ENCODE results near the gene RBM41. TPM values are rescaled to one million over a fixed set of nuclear protein-coding genes. Genes with fewer than 3 reads are reported as not detected.
"Not testable (repeated sequence)": the region's sequence is repeated elsewhere in the genome, so short reads cannot be mapped to it uniquely, and the experiment has no call there.

The RBM41 gene
- total RNA-seq, result 10 to 100 TPM; 15.3 to 15.8 TPM

DNA sequence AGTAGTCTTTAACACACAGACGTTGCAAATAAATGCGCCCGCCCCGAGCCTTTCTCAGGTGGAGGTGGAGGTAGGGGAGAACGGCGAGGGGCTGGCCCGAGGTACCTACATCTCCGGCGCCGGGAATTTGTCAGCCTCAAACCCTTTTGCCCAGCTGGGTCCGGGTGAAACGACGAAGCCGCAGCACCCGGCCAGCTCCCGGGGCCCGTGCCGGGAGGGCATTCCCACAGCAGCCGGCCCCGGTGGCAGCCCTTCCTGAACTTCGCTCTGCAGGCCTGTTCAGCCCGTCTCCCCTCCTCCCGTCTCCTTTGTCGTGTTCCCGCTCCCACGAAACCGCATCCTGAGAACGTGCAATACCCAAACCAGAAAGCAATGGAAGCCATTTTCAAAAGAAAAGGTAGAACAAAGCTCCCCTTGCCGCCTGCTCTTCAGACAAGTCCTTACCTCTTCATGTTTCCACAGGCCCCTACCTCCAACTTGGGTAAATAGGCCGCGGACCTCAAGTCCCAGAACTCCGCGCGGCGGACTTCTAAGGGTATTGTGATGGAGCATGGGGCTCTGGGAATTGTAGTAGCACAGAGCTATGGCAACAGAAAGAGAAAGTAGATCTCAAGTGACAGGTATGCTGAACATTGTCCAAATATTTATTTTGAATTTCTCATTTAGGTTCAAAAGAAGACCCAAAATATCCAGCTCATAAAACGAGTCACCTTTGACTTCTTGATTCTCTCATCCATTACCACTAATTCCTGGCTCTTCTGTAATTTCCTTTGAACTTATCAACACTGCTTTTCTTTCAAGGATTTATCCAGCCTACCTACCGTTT is at the start of gene RBM41:
RBM41 (minus strand) TSS at position 501 of the 826 bp plus-strand sequence; CDS start at position 452, 49 bp downstream.
- peaks cover 21% of the 10 kb centered on the region for H3K36me3 Mint-ChIP-seq
- CTCF ChIA-PET, result no interaction called here
- ATAC-seq, result peak; percentile 99
- H3K27me3 Mint-ChIP-seq, result no peaks in the 10 kb centered on the region
- H3K27ac Mint-ChIP-seq, result peak within 1 kb of the TSS; percentile 94
- H3K4me3 Mint-ChIP-seq, result peak within 1 kb of the TSS; percentile 92
- H3K4me1 Mint-ChIP-seq, result peaks cover 18% of the 10 kb centered on the region
- H3K9me3 Mint-ChIP-seq (ENCODE audit: low read depth), result no peaks in the 10 kb centered on the region
- peak; percentile 86 for DNase-seq

DNA sequence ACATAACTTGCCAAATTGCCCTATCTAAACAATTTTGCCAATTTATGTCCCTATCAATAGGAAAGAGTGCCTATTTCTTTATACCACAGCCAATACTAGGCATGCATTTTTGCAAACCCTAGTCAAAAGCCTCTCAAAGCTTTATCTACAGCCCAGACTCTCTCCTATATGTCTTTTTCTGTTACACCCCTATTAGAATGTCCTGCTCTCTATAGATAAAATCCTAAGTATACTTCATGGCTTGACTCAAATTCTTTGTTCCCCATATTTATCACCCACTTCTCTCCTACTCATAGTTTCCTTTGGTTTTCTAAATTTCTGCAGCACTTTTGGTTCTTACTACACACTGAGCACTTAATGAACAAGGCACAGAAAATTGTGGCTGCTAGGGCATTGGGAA is 49.6 kb upstream of the RBM41 start:
- peaks cover 2% of the 10 kb centered on the region for H3K4me1 Mint-ChIP-seq
- no peak overlapping the region for H3K27ac Mint-ChIP-seq
- DNase-seq (no peak), ATAC-seq (no peak)
- H3K4me3 Mint-ChIP-seq, result no peak overlapping the region
- CTCF ChIA-PET, result no interaction called here
- H3K9me3 Mint-ChIP-seq (ENCODE audit: low read depth), result no peaks in the 10 kb centered on the region
- no peaks in the 10 kb centered on the region for H3K36me3 Mint-ChIP-seq
- H3K27me3 Mint-ChIP-seq, result no peaks in the 10 kb centered on the region

DNA sequence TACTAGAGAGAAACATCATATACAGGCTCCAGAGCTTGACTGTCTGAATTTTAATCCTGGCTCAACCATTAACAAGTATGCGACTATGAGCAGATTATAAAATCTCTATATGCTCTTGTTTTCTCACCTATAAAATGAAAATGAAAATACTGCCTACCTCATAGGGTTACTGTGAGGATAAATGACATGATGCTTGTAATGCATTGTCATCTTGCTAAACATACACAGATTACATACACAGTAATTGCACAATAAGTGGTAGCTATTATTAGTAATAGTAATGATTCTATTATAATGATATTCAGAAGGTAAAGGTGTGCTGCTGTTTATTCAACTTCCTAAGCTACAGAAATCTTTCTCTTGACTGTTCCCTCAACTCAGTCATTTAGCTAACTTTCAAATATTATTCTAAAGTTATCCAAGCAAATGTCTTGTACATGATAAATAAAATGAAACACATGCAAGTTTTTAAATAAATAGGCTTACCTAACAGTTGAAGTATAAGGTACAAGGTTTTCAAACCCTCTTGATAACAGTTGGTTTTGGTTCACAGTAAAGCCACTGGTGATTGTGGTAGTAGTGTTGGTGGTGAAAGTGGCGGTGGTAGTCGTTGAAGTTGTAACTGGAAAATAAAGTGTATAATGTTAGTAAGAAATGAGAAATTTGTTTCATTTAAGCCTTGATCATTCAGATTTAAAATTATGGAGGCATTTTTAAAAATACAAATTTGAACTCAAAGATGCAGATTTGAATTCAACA is 48.7 kb upstream of the RBM41 start:
- CTCF ChIA-PET, result no interaction called here
- DNase-seq, result no peak
- no peak for ATAC-seq
- Mint-ChIP-seq H3K36me3 (no peaks in the 10 kb centered on the region), H3K4me1 (peaks cover 2% of the 10 kb centered on the region), H3K27ac (no peak overlapping the region), H3K27me3 (no peaks in the 10 kb centered on the region), H3K9me3 (ENCODE audit: low read depth) (no peaks in the 10 kb centered on the region), H3K4me3 (no peak overlapping the region)

DNA sequence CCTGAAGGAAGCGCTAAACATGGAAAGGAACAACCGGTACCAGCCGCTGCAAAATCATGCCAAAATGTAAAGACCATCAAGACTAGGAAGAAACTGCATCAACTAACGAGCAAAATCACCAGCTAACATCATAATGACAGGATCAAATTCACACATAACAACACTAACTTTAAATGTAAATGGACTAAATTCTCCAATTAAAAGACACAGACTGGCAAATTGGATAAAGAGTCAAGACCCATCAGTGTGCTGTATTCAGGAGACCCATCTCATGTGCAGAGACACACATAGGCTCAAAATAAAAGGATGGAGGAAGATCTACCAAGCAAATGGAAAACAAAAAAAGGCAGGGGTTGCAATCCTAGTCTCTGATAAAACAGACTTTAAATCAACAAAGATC is 39.0 kb upstream of the RBM41 start:
- H3K27me3 Mint-ChIP-seq; H3K4me1 Mint-ChIP-seq; CTCF ChIA-PET; H3K27ac Mint-ChIP-seq; ATAC-seq; H3K36me3 Mint-ChIP-seq; H3K4me3 Mint-ChIP-seq; DNase-seq; H3K9me3 Mint-ChIP-seq (ENCODE audit: low read depth): not testable (repeated sequence)

- H3K9me3 Mint-ChIP-seq (ENCODE audit: low read depth); ATAC-seq; H3K27ac Mint-ChIP-seq; H3K27me3 Mint-ChIP-seq; DNase-seq; H3K4me1 Mint-ChIP-seq; H3K36me3 Mint-ChIP-seq: not testable (repeated sequence)
- CTCF ChIA-PET, result interaction anchor here (0.9 kb wide), 1 partner anchor 19 kb away, joined by 3 read pairs; no protein-coding TSS in a partner anchor
- H3K4me3 Mint-ChIP-seq, result peak overlapping the region; percentile 56
Measured at GRCh38 chrX:107155621-107156430, 37.2 kb upstream of the RBM41 start.

DNA sequence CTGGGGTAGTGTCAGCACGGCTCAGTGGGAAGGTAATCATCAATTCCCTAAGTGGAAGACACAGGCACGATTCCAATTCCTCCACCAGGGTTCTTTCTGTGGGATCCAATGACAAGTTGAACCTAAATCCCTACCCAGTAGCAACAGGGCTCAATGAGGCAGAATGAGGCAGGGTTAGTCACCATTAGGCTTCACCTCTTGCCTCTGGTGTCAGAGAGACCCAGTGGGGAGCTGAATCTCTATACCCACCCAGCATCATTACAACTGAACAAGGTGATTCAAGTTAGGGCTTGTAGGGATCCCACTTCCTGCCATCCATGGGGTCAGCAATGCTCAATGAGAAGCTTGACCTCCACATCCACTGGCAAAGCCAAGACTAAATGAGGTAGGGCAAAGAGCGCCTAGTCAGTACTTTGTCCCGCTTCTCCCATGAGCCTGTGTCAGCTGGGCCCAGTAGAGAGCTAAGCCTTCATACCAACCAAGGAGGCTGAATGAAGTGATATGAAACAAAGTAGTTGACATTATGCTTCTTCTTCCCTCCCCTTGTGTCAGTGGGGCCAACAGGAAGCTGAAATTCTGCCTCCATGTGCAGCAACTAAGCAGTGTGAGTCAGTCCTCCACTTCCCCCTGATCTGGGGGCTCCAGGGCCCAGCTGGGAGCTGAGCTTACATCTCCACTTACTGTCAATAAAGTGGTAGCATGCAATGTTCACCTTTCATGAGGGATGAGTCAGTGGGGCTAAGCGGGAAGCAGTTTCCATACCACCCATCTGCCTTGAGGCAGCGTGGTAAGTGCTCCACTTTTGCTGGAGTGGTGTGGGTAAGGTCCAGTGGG is 36.4 kb upstream of the RBM41 start:
- peaks cover 3% of the 10 kb centered on the region for H3K4me1 Mint-ChIP-seq
- H3K27me3 Mint-ChIP-seq, result no peaks in the 10 kb centered on the region
- CTCF ChIA-PET, result interaction anchor here (0.9 kb wide), 1 partner anchor 18 kb away, joined by 3 read pairs; no protein-coding TSS in a partner anchor
- H3K9me3 Mint-ChIP-seq (ENCODE audit: low read depth), result no peaks in the 10 kb centered on the region
- DNase-seq, result peak; percentile 38
- H3K4me3 Mint-ChIP-seq, result peak overlapping the region; percentile 56
- ATAC-seq, result no peak
- no peak overlapping the region for H3K27ac Mint-ChIP-seq
- H3K36me3 Mint-ChIP-seq, result no peaks in the 10 kb centered on the region

DNA sequence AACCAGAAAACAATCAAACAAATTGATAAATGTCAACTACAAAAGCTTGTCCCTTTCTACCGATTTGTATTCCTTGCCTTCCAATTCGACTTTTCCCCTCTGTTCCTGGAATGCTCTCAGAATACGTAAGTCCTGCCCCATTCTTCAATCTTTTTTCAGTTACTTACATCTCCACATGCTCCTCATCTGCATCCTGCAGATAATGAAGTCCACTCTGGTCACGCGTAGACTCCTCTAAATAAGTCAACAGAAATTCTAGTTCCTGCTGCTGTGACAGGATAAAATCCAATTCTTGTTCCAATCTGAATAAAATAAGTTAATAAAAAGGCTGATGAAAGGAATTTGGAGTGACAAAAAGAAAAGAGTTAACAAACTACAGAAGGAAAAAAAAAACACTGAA is 34.4 kb upstream of the RBM41 start:
- Mint-ChIP-seq H3K27ac (no peak overlapping the region), H3K36me3 (no peaks in the 10 kb centered on the region), H3K4me3 (no peak overlapping the region), H3K27me3 (no peaks in the 10 kb centered on the region), H3K4me1 (peaks cover 3% of the 10 kb centered on the region), H3K9me3 (ENCODE audit: low read depth) (no peaks in the 10 kb centered on the region)
- ATAC-seq, result no peak
- CTCF ChIA-PET, result no interaction called here
- no peak for DNase-seq

DNA sequence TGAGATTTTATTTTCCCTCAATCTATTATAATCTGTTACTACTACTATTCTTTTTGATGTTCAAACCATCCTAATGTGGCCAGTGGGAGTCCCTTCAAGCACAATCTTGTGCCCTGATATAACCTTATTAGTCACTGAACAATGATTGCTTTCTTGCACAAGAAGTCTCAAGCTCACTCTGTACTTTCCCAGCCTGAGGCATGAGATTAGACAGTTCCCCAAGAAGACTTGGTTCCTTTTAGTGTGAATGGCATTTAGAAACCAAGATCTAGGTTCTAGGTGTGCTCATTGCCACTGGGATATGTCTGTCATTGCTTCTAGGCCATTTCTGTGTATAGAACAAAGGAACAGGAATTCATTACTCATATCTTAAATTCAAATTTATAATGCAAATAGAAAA is 28.0 kb upstream of the RBM41 start:
- Mint-ChIP-seq H3K4me1 (no peaks in the 10 kb centered on the region), H3K36me3 (no peaks in the 10 kb centered on the region), H3K4me3 (no peak overlapping the region), H3K9me3 (ENCODE audit: low read depth) (no peaks in the 10 kb centered on the region), H3K27me3 (no peaks in the 10 kb centered on the region), H3K27ac (no peak overlapping the region)
- CTCF ChIA-PET, result no interaction called here
- ATAC-seq (no peak), DNase-seq (no peak)

- DNase-seq (no peak), ATAC-seq (no peak)
- Mint-ChIP-seq H3K9me3 (ENCODE audit: low read depth) (no peaks in the 10 kb centered on the region), H3K27ac (peak overlapping the region; percentile 78), H3K27me3 (no peaks in the 10 kb centered on the region), H3K4me1 (peaks cover 10% of the 10 kb centered on the region), H3K36me3 (peaks cover 4% of the 10 kb centered on the region), H3K4me3 (no peak overlapping the region)
- CTCF ChIA-PET, result no interaction called here
Measured at GRCh38 chrX:107135965-107136307, 17.3 kb upstream of the RBM41 start.

- H3K9me3 Mint-ChIP-seq (ENCODE audit: low read depth), result no peaks in the 10 kb centered on the region
- H3K27me3 Mint-ChIP-seq, result no peaks in the 10 kb centered on the region
- ATAC-seq (peak; percentile 66), DNase-seq (no peak)
- H3K27ac Mint-ChIP-seq, result peak overlapping the region; percentile 78
- H3K4me1 Mint-ChIP-seq, result peaks cover 10% of the 10 kb centered on the region
- CTCF ChIA-PET, result interaction anchor here (0.5 kb wide), 1 partner anchor 606 kb away, joined by 3 read pairs; no protein-coding TSS in a partner anchor
- H3K4me3 Mint-ChIP-seq, result no peak overlapping the region
- H3K36me3 Mint-ChIP-seq, result peaks cover 4% of the 10 kb centered on the region
Measured at GRCh38 chrX:107135049-107135964, 16.7 kb upstream of the RBM41 start.

DNA sequence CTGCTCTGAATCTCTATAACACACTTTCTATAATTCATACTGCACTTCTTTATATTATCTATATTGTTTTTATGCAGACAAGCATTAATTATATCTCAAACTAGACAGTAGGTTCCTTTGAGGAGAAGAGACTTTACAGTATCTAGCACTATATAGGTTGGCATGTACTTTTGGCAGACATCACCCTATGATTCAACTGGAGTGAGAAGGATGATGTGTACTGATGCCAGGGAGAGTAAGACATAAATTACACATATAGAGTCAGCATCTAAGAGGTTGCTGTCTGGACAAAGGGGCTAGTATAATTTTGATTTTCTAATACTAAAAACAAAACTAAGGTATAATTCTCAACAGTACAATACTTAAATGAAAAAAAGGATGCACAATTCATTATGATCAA is 5.1 kb upstream of the RBM41 start:
- H3K9me3 Mint-ChIP-seq (ENCODE audit: low read depth), result no peaks in the 10 kb centered on the region
- no peak for DNase-seq
- no peaks in the 10 kb centered on the region for H3K36me3 Mint-ChIP-seq
- H3K4me1 Mint-ChIP-seq, result peaks cover 5% of the 10 kb centered on the region
- H3K27ac Mint-ChIP-seq, result no peak overlapping the region
- CTCF ChIA-PET, result no interaction called here
- no peak for ATAC-seq
- no peak overlapping the region for H3K4me3 Mint-ChIP-seq
- H3K27me3 Mint-ChIP-seq, result no peaks in the 10 kb centered on the region

GRCh38 chrX:107119283-107119682 is 661 bp upstream of the RBM41 start:
- CTCF ChIA-PET, result no interaction called here
- Mint-ChIP-seq H3K9me3 (ENCODE audit: low read depth) (no peaks in the 10 kb centered on the region), H3K36me3 (peaks cover 13% of the 10 kb centered on the region), H3K27ac (peak overlapping the region; percentile 94), H3K27me3 (no peaks in the 10 kb centered on the region), H3K4me1 (peaks cover 15% of the 10 kb centered on the region), H3K4me3 (peak overlapping the region; percentile 92)
- ATAC-seq (no peak), DNase-seq (no peak)

All from activated CD8-positive, alpha-beta memory T cell treated with anti-CD3 and anti-CD28 coated beads, Interleukin-2, amount 10 ng/mL, durations not matched to agents 7 days and 5 days (primary cell).